IPS DF 4.7 (cell line): ENCODE measurements around the gene EPAS1.

ENCODE experiments used
- DNase-seq: peaks from one replicate; pipeline ENCODE4 v3.0.0-alpha.2; 2013; ENCODE audit warnings: low spot score; ENCODE audit errors: extremely low read depth

EPAS1 gene

DNA sequence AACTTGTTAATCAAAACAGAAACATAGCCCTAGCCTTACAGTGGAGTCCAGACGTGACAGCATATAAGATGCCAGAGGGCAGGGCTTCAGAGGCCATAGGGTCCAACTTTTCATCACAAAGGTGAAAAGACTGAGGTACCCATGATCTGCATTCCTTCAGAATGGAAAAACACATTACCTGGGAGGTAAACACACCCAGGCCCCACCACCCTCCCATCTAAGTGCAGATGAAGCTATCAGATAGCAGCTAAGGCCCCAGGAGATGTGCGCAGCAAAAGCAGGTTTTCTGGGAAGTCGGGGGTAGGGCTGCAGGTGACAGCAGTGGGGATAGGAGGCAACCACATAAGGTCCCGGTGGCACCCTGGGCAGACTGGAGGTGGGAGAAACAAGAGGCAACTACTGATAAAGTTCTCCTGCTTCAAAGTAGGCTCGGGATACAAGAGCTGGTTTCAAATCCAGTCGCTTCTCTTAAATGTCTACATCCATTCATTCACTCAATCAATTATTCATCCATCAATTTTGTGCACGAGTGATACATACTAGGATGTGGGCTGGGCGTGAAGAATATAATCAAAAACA, 107.1 kb downstream of the EPAS1 start:
- no peak for DNase-seq

DNA sequence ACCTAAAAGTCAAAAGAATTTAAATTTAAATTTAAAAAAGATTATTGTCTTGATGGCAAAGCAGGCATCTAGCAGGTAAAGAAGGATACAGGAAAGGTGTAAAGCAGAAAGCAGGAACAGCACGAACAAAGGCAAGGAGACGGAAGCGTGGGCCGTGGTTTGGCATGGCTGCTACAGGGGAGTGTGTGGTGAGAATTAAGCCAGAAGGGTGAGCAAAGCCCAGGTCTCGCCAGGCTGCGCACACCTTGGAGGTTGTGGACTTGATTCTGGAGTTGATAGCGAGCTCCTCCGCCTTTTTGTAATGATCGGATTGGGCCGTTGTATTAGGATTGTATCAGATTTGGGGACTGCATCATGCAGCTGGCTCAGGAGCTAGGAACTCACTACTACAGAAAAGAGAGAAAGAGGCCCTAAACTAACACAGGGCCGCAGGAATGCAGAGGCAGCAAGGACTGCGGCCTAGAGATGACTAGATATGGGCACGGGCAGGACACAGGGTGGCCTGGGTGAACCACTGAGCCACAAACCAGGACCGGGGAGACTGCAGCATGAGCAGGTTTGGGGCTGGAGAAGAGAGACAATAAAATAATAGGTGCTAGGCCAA, 110.7 kb downstream of the EPAS1 start:
- DNase-seq = no peak

DNA sequence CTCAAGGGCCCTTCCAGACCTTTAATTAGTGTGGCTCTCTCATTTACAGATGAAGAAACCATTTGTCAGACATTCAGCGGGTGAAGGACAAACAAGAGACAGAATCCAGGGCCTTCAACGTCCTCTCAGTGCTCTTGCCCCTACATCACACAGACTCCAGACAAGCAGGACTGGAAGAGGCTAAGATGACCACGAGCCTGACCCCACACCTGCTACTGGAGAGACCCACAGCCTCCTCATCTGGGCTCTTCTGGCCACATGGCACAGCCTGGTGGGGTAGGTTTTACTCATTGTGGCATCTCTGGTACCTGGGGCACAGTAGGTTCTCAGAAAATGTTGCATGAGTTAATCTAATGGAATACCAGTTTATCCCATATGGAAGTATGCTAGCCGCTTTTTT, 112.5 kb downstream of the EPAS1 start:
- DNase-seq = no peak

DNA sequence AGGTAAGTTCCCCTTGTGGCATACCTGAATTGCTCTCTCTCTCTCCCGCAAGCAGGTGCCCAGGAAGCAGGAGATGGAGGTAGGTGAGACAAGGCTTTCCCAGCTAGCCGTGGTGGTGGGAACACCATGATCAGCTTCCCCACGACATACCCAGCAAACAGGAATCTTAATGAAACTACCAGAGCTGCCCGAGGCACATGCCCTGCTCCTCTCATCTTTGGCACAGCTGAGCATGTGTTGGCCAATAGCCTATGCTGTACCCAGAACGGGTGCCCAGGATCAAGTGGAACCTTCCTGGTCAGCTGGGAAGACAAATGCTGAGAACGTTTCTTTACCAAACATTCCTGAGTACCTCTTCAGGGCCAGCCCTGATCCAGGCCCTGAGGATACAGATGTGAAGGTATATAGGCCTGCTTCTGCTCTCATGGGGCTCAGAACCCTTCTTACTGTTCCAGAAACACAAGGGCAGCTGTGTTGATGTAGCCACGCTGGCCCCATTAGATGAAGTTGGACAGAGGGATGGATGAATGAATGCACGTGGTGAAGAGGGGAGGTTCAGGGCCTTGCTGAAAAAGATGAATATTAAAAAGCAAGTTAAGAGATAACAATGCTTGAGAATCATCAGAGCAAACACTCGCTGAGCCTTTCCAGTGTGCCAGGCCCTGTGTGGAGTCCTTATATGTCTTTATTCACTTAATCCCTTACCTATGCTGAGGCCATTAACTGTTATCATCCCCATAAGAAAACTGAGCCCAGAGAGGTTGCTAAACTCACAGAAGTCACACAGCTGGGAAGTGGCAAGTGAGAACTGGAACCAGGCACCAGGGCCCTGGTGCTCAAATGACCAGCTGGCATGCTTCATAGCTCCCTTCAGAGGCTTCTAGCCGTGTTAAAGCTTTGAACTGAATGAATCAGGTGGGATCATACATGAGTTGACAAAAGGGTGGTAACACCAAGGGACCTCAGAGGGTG, 113.4 kb downstream of the EPAS1 start:
- no peak for DNase-seq

DNA sequence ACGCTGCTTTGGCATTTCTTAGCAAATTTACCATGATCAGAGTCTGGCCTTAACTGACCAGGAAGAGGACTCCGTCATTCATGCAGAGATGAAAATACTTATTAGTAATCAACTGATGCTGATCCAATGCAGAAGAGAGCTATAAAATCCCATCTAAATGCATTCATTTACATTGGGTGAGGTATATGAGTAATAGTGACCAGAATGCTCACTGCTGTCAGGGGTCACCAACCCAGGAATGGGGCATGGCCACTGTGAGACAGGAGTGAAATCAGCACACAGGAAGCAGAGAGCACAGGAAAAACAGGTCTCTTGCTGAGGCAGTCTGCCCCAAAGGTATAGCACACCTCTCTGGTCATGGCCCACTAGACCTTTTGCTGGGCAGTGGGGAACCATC, 114.0 kb downstream of the EPAS1 start:
- DNase-seq = no peak

DNA sequence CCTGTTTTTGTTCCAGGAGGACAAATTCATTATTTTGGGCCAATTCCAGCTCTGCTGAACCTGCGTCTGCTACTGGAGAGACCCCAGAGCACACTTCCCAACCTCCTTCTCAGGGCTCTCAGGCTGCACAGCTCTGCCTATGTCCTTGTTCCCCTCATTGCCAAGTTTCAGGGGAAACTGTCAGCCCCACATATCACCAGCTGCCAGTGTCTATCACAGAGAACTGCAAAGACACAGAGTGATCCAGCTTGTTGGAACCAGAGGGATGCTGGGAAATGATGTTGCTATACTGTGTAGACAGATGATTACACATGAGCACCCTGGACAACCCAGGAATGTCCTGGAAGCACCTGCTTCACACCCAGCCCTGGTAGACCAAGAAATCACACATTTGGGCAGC, 114.8 kb downstream of the EPAS1 start:
- no peak for DNase-seq

DNA sequence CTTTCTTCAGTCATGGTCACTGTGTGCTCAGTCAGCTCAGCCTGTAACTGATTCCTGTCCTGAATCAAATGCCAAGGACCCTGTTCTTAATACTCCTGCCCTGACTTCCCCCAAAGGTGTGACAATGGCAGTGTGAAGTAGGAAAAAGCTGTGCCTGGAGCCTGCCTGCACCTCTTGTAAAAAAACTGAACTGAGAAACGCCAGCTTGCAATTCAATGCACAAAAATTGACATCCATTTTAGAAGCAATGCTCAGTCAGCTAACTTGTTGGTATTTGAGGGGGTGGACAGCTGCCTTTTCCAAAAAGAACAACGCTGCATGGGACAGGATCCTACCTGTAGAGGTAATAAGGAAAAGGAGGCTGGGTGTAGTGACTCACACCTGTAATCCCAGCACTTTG, 115.9 kb downstream of the EPAS1 start:
- DNase-seq = no peak

DNA sequence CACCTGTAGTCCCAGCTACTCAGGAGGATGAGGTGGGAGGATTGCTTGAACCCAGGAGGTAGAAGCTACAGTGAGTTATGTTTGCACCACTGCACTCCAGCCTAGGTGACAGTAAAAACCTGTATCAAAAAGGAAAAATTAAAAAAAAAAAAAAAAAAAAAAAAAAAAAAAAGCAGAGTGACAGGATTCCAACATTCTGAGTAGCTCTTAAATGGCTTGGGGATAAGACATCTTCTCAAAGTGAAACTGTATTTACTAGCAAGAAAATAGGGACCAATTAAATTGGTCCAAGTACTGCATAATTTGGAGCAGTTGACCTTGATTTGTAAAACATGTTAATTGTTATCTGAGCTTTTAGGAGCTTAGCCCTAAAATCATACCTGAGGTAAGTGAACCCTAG, 116.4 kb downstream of the EPAS1 start:
- no peak for DNase-seq

DNA sequence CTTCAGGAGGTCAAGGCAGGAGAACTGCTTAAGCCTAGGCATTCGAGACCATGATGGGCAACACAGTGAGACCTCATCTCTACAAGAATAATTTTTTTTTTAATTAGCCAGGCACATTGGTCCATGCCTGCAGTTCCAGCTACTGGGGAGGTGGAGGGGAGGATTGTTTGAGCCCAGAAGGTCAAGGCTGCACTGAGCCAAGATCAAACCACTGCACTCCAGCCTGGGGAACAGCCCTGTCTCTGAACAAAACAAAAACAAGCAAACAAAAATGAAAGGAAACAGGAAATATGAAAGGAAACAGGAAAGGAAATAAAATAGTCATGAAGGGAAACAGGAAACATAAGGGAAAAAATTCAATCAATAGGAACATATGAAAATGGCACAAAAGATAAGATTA, 117.5 kb downstream of the EPAS1 start:
- DNase-seq = no peak

DNA sequence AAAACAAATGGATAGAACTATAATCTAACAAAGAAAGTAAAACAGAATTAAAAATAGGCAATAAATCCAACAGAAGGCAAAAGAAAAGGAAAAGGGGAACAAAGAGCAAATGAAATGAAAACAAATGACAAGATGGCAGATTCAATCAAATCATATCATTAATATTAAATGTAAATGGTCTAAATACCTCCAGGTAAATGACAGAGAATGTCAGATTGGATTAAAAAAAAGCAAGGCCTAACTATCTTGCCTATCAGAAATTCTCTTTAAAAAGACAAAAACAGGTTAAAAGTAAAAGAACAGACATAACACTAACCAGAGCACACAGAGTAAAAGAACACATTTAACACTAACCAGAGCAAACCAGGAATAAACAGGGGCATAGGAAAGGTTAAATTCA, 119.1 kb downstream of the EPAS1 start:
- DNase-seq = no peak

DNA sequence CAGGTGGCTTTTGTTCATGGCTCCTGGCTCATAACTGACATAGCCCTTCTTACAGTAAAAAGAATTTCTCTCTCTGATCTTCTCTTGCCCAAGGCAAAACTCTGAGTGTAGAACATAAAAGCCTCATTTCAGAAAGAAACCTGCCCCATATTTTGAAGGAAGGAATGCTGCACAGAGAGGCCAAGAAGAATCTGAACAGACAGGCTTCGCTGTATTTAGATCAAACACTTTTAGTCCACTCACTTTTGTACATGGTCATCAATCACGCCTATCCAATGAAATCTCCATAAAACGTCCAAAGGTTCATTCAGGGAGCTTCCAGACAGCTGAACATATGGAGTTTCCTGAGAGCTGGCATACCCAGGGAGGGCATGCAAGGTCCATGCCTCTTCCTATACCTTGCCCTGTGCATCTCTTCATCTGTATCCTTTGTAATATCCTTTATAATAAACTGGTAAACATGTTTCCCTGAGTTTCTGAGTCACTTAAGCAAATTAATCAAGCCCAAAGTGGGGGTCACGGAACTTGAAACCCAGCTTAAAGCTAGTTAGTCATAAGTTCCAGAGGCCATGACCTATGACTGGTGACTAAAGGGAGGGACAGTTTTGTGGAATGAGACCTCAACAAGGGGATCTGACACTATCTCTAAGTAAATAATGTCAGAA, 119.7 kb downstream of the EPAS1 start:
- no peak for DNase-seq

DNA sequence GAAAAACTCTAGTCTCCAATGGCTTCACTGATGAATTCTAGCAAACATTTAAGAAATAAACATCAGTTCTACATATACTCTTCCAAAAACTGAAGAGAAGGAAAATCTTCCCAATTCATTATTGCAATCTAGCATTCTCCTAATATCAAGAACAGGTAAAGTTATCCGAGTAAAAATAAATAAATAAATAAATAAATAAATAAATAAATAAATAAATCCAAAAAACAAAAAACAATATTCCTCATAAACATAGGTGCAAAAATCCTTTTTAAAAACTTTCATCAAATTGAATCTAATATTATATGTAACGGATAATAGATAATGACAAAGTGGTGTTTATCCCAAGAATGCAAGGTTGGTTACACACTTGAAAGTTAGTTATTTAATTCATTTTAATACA, 123.7 kb downstream of the EPAS1 start:
- no peak for DNase-seq

DNA sequence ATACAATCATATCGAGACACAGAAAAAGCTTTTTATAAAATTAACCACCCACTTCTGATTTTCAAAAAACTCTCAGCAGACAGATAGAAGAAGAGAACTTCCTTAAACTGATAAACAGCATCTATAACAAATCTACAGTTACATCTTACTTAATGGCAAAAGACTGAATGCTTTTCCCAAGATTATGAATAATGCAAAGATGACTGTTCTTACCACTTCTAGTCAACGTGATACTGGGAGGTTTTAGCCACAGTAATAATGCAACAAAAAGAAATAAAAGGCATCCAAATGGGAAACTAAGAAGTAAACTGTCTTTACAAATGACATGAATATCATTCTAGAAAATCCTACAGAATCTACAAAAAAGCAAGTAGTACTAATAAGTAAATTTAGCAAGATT, 124.2 kb downstream of the EPAS1 start:
- DNase-seq = no peak

DNA sequence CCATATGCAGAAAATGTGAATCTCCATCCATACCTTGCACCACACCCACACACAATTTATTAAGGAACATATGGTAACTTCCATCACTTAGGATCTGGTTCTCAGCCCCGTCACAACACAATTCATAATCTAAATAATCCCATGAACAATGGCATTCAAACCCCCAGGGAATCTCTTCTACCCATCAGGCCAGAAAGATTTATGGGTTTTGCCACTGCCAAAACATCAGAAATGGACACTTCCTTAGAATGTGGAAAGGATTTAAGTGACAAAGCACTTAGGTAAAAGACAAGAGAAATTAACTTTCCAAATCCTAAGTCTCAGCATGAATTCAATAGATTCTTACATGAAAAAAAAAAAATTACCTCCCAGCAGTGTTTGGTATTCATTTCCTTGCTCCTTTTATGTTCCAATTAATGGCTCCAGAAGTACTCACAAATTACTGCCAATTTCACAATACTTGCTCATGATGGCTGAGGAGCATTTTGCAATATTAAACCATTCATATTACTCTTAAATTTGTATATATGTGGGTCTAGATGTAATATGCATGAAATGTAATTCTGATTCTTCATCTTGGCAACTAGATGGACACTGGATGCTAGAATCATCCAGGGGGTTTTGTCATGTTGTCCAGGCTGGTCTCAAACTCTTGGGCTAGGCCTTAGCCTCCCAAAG, 125.6 kb downstream of the EPAS1 start:
- no peak for DNase-seq

DNA sequence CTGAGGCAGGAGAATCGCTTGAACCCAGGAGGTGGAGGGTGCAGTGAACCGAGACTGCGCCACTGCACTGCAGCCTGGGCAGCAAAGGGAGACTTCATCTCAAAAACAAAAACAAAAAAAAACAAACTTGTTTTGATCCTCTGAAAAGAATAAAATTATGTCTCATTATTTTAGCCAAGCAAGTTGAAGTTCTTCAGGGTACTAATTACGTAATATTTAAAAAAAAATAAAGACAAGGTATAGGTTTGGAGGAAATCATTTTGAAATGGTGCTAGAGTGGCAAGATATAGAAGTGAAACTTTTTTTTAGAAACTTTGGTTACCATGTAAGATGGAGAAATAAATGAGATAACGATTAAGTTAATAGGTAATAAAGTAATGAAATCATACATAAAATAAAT, 127.7 kb downstream of the EPAS1 start:
- no peak for DNase-seq

DNA sequence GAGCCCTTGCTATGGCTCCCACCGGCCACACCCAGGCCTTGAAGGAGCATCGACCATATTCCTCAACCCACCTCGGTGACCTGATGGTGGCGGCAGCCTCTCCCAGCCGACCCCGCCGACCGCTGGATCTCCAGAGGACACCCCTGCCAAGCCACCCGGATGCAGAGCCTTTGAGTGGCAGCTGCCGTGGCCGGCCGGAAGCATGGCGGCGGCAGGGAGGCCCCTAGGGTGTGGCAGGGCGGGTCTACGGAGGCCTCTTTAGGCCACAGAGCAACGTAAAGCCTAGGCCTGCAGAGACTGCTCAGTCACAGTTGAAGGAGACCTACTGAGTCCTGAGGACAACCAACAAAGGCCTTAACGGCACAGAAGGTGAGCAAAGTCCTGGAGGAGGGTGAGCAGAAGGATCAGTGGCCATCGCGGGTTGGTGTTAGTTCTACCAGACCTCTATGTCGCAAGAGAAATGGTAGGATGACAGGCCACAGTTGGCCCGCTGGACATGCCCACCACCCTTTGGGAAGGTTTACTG, 131.8 kb downstream of the EPAS1 start:
- DNase-seq = no peak

DNA sequence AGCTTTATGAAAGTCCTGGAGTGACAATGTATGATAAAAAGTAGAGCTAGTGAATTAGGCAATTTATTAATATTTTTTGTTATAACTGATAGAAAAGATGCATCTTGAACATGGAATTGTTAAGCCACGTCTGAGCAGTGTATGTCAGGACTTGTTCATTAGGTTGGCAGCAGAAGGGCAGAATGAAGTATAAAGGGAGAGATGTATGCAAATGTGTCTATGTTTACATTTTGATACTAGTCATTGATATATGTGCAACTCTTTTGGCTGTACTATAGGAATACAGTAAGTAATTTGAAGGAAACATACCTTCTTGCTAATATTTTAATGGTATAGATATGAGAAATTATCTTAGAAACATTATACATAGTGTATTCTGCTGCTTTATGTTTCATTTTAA, 133.2 kb downstream of the EPAS1 start:
- DNase-seq = no peak

DNA sequence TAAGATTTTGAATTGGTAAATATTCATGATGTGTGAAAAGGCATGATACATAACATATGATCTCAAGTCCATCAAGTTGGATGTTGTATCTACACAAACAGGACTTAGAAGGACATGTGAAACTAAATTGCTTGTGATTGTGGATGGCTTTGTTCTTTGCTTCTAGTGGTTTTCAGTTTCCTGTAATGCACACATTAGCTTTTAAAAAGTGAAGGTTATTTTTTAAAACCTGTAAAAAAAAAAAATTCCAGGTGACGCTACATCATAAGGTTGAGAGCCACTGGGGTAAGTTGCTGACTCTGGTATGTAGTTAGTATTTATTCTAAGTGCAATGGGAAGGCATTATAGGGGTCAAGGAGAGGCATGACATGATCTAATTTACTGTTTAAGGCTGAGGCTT, 133.8 kb downstream of the EPAS1 start:
- no peak for DNase-seq

DNA sequence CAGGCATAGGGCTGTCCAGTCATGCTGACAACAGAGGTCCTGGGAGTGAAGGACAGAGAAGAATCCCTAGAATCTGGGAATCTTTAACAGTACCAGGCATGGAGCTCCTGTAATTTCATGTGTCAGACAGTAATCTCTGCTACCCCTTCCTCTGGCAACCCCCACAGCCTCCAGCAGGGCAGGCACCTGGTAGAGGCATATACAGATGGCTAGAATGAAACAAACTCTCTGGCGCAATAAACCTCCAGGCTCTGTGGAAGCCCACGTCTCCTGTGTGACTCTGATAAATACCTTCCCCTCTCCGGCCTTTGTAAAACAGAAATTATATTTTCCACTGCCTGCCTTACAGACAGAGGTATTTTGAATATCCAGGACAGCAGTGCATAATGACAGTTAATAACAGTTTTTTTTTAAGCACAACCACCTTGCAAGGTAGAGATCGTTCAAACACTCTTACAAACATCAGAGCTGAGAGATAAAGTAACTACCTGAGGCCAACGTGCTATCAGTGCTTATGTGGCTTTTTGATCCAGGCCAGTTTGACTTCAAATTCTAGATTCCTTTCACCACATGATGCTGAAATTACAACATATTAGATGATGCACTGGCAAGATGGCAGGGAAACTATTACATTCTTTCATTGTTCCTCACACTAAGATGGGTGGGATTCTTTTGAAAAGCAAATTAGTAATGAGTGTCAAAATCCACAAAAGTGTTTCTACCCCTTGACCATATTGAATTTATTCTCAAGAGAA, 134.5 kb downstream of the EPAS1 start:
- no peak for DNase-seq

DNA sequence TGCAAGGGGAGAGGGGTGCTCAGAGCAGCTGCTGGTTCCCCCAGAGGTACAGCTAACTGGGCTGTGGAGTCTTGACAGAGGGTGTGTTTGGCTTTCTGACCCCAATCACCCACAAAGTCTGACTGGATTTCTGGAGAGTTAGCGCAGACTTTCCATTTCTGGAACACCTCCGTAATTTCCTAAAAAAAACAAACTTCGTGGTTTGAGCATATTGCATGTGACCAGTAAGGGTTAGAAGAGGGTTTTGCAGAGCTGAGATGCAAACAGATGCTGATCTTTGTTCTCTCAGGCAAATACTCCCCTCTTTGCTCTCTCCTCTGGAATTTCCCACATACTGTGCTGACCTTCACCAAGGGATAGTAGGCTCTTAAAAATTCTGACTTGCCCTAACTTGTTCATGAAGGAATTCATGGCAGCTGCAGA, 137.7 kb downstream of the EPAS1 start:
- DNase-seq = no peak

DNA sequence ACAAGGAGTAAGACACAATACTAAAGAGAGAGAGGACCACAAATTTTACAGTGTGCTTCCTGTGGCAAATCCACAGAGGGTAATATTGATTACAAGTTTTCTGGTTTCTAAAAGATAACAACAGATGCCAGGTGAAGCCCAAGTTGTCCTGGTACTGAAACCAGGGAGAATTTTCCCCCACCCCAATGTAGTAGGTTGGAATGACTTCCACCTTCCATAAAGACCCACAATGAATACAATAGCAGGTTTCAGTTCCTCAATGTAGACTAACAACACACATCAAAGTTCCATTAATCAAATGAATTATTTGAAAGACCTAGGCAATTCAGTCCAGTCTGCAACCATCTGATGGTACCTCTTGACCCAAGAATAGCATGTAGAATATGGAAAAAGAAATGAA, 138.1 kb downstream of the EPAS1 start:
- no peak for DNase-seq
